Urothelium cell line (cell line): Measurements from ENCODE around the gene ADAMTS17.

Source experiments
- DNase-seq: peaks from one replicate; pipeline ENCODE4 v3.0.0; 2011; ENCODE audit warnings: low spot score, mixed read lengths
- FAIRE-seq: peaks from 2 replicates; lab custom pipeline; 2011; peaks lifted over from hg19 to GRCh38; lab: Jason Lieb, UNC

ADAMTS17 gene

DNA sequence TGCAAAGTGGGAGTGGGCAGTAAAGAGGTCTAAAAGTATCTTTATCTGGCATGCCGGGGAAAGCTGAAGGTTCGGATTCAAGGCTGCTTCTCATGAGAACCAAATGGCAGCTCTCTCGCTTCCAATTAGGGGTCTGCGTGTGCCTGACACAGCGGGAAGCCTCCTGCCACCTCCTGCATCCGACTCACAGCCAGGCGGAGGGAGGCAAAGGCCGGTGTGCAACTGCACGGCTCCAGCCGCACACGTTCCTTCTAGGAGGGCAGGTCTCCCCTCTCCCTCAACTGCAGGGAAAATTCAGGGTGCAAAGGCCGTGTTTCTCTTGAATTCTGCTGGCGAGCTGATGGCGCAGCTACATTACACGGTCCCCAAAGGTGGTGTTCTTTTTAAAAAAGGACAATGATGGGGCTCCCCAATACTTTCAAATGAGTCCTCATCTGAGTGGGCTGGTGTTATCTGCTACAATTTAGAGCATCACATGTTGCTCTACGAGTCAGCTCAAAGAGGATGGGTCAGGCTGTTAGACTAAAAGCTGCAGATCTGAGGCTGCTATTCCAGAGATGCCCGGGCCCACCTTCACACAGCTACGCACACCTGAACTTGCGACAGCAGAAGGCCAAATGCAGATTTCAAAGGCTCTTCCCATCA, 226.6 kb downstream of the ADAMTS17 start:
- no peak for FAIRE-seq
- DNase-seq = no peak

GRCh38 chr15:100114571-100114970, 227.2 kb downstream of the ADAMTS17 start:
- DNase-seq (peak; percentile 62), FAIRE-seq (peak; percentile 44)

GRCh38 chr15:100114100-100114499, 227.7 kb downstream of the ADAMTS17 start:
- DNase-seq (peak; percentile 83), FAIRE-seq (no peak)

- DNase-seq (peak; percentile 41), FAIRE-seq (peak; percentile 71)
Measured at GRCh38 chr15:100113351-100114080, 228.3 kb downstream of the ADAMTS17 start.

DNA sequence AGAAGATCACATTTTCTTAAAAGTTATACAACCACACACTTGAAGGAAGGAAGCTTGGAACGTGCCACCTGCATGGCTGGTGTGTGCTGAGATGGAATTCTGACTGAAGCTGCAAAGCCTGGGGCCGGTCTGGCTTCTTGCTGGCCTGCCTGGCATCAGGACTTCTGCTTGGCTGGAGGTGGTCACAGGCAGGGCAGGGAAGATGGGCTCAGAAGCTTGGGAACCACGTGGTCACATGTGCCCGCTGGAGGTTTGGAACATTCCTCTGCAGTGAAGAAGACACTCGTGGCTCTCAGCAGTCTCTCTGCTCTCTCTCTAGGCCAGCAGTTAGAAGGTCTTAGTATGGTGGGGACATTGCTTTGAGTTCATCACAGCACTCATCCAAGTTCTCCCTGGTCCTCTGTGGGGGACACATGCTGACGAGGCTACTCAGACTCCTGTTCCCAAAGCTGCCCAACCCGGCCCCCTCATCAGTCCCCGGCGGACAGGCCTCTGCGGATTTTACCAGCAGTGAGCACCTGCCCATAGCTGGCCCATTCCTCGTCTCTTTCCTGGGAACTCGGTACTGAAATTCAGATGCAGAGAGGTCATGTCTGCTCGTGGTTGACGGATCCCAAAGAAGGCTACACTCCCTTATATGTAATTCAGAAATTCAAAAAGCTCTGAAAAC, 229.0 kb downstream of the ADAMTS17 start:
- no peak for FAIRE-seq
- no peak for DNase-seq

- DNase-seq (no peak), FAIRE-seq (no peak)
Measured at GRCh38 chr15:100112061-100112420, 229.7 kb downstream of the ADAMTS17 start.

DNA sequence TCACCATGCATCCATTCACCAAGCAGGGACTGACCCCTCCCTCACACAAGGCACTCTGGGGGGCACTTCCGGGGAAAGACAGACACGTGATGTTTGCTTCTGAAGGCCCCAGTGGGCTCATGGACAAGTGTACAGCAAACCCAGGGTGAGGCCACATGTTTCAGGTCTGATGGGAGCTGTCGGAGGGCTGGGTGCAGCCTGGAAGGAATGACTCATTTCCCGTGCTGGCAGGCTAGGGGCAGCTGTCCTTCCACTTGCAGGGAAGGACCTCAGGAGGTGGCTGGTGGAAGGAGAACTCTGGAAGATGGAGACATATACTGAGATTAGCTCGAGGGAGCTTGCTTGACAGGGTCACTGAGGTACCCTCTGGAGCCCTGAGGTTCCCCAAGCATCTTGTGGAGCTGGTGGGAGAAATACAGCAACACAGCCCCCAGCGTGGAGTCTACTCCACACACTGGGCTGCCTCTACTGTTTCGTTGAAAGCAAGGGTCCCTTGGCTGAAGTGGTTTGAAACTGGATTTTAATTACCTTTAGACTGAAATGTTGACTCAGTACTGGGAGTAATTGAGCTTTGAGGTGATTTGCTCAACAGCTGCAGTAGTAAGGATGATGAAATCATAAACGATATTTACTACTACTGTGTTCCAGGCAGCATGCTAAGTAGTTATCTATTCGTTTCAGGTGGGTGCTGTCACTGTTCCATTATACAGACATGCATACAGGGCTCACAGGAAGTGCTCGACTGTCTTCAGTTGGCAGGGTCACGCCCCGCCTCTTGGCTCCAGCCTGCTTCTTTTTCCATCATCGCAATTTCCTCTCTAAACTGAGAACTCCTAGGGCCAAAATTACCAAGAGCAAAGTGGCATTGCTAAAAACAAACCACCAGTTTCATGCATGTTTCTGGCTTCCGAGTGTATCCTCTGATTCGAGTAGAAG, 230.4 kb downstream of the ADAMTS17 start:
- FAIRE-seq (peak; percentile 98), DNase-seq (peak; percentile 89)

DNA sequence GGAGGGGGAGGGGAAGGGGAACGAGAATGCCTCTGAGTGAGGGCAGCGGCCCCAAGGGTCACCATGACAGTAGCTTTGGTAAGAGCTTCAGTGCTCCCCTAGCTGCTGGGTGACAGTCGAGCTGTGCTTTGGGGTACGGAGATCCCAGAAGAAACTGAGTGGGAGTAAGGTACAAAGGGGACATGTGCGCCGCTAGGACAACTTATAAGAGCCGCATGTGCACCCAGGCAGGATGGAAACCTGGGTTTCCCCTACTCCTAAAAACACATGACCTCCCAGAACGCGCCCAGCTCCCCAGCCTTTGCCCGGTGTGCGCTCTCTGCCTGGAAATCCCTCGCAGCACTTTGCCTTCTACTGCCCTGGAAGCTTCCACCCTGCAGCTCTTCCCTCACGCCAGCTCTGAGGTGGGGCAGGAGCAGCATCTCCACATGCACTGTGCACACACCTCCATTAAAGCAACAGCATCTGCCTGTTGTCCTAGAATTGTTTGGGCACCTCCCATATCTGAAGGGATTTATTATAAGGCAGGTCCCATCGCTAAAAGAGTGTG, 232.2 kb downstream of the ADAMTS17 start:
- DNase-seq (no peak), FAIRE-seq (no peak)

- DNase-seq (no peak), FAIRE-seq (no peak)
Measured at GRCh38 chr15:100108846-100109245, 232.9 kb downstream of the ADAMTS17 start.

DNA sequence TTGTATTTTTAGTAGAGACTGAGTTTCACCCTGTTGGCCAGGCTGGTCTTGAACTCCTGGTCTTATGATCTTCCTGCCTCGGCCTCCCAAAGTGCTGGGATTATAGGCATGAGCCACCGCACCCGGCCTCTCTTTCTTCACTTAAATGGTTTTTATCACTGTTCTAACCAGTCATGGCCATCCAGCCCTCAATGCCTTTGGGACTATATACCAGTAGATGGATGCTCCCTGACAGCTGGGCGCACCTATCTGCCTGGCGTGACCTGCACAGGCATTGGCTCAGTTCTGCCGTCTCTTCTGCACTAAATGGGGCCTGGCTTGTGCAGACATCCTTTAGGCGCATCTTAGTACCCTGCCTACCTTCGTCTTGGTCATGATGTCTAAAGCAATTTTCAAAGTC, 233.4 kb downstream of the ADAMTS17 start:
- no peak for DNase-seq
- FAIRE-seq = no peak

DNA sequence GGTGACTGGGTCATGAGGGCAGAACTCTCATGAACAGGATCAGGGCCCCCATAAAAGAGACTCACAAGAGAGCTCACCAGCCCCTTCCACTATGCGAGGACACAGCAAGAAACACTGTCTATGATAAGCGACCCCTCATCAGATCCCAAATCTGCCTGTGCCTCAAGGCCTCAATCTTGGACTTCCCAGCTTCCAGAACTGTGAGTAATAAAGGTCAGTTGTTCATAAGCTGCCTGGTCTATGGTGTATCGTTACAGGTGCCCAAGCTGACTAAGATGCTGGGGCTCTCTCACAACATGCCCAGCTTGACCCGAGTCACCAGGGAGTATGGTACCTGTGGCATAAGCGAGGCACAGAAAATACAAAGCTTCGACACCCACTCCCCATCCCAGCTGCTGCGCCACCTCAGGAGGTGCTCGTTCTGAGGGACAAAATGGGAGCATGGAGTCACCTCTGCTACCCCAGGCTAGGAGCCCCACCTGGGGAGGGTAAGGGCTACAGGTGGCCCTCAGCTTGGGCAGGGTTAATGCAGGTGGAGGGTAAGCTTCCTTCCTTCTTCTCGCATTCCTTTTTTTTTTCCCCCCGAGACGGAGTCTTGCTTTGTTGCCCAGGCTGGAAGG, 234.1 kb downstream of the ADAMTS17 start:
- DNase-seq = no peak

DNA sequence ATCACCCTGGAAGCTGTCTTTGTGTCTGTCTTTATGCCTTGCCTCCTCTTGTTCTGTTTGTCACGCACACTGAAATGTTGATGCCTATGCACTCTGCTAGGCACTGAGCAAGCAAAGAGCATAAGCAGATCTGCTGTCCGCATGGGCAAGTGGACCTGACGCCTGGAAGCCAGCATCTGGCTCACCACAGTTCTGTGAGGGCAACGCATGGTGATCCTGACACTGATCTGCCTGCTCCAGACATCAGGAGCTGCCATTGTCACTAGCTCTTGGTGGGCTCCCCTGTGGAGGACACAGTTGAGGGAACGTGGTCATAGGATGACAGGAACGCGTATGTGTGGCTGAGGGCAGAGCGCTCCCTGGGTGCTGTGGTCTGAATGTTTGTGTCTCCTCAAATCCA, 234.6 kb downstream of the ADAMTS17 start:
- FAIRE-seq (no peak), DNase-seq (no peak)

More for the DNA sequence above, 234.1 kb downstream of the ADAMTS17 start:
- no peak for FAIRE-seq

DNA sequence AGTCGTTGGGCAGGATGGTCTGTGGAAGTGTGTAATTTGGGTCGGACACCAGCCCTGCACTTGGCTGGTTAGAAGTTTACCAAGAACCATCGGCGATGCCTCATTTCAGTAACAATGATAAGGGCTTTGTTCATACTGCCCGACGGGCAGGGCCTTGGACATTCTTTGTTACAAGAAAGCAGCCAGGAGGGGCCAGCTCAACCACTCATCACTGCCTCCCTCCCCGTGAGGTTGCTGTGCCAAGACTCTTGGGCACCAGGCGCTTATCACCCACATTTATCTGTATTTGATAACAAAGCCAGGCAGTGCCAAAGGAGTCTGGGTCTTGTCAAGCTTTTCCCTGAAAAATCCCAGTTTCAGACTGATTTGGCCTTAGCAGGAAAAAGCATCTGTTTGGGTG, 235.0 kb downstream of the ADAMTS17 start:
- FAIRE-seq (no peak), DNase-seq (no peak)

DNA sequence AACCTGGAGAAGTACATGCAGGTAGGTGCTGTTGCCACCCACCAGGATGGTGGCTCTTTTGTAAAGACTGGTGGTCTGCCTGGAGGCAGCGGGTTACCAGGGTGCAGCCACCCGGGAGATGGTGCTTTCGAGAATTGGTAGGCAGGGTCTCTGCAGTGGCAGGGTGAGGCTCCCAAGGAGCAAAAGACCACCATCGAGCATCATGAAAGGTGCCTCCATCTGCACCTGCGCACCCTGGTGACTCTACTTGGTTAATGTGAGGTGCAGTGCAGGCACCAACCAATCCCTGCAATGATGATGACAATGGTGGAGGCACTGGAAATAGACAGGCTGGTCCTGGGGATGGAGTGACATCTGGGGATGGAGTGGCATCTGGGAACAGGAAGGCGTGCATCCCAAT, 236.7 kb downstream of the ADAMTS17 start:
- no peak for DNase-seq
- FAIRE-seq = no peak

DNA sequence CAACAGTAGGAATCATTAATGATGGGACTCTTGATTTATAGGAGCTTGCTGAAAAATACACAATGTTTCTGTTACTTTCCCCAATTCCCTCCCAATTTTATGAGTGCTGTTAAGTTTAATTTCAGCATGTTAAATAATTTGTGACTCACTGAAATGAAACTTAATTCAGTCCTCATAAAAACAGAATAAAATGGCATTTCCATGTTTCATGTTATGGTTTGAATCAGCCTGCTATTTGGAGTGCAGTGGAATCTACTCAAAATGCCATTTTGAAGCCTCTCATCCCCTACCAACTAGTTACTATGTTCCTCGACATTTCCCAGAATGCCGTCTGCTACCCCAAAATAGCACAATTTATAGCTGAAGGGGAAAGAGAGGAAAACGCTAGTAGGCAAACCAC, 237.5 kb downstream of the ADAMTS17 start:
- DNase-seq = no peak
- FAIRE-seq = no peak

DNA sequence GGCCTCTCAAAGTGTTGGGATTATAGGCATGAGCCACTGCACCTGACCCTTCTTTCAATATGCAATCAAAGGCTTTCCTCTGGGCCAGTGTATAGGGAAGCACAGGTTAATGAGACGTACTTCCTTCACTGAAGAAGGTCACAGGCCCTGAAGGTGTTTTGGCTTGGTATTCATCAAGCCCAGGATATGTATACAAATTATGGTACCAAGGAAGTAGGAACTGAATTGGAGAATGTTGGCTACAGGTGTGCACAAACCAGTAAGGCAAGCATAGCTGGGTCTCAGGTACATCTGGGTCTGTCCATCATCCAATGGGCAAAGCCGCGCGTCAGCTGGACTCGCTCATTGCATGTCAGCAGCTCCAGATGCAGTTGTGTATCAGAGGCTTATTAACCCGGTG, 237.9 kb downstream of the ADAMTS17 start:
- no peak for DNase-seq
- no peak for FAIRE-seq

- DNase-seq = no peak
- no peak for FAIRE-seq
Measured at GRCh38 chr15:100101426-100102089, 240.2 kb downstream of the ADAMTS17 start.

DNA sequence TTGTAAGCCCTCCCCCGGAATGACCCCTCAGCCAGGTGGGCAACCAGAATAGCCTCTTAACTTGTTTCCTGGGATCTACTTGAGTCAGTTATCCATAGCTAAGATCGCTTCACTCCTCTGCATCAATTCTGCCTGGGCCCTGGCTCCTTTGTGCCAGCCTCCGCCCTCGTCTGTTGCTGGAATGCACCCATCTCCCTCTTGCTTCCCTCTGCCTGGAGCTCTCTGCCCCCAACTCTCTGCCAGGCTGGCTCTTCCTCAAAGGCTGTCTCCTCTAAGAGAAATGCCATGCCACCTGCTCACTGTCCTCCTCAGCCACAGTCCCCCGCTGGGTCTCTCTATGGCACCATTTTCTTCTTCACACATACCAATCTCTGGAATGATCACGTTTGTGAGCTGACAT, 240.8 kb downstream of the ADAMTS17 start:
- DNase-seq (no peak), FAIRE-seq (no peak)

DNA sequence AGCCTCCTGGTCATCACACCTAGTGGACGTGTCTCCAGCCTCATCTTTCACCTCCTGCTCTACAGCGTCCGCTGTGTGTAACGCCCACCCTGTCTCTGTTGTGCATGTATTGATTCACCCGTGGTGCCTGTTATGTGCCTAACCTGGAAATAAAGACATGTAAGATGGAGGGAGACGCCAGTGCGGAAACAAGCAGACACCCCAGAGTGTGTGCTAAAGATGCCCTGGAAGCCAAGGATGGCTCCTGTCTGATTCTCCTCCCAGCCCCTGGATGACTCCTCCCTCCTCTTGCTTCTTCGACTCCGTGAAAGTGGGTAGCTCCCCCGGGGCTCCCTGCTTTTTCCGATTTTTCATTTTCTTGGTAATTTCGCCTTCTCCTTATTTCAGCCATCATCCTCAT, 241.8 kb downstream of the ADAMTS17 start:
- no peak for DNase-seq
- FAIRE-seq = no peak

GRCh38 chr15:100098705-100099104, 243.1 kb downstream of the ADAMTS17 start:
- no peak for DNase-seq
- FAIRE-seq = no peak
